Erythroblast (primary cell): ENCODE measurements around the gene MCOLN2.
"Not testable (repeated sequence)": the region's sequence is repeated elsewhere in the genome, so short reads cannot be mapped to it uniquely, and the experiment has no call there.

Experiments
- DNase-seq, 2 experiments: peaks; one replicate each; lab custom pipeline; 2025; lab: John Stamatoyannopoulos, UW
- GATA1 ChIP-seq: IDR thresholded peaks from 2 replicates; pipeline ENCODE4 v1.6.1; 2011; ENCODE audit warnings: low read depth, mild to moderate bottlenecking, control low read depth, low read length, moderate library complexity
- POLR2A ChIP-seq: IDR thresholded peaks from 2 replicates; pipeline ENCODE4 v1.6.1; 2011; ENCODE audit warnings: mild to moderate bottlenecking, low read length

The MCOLN2 gene

DNA sequence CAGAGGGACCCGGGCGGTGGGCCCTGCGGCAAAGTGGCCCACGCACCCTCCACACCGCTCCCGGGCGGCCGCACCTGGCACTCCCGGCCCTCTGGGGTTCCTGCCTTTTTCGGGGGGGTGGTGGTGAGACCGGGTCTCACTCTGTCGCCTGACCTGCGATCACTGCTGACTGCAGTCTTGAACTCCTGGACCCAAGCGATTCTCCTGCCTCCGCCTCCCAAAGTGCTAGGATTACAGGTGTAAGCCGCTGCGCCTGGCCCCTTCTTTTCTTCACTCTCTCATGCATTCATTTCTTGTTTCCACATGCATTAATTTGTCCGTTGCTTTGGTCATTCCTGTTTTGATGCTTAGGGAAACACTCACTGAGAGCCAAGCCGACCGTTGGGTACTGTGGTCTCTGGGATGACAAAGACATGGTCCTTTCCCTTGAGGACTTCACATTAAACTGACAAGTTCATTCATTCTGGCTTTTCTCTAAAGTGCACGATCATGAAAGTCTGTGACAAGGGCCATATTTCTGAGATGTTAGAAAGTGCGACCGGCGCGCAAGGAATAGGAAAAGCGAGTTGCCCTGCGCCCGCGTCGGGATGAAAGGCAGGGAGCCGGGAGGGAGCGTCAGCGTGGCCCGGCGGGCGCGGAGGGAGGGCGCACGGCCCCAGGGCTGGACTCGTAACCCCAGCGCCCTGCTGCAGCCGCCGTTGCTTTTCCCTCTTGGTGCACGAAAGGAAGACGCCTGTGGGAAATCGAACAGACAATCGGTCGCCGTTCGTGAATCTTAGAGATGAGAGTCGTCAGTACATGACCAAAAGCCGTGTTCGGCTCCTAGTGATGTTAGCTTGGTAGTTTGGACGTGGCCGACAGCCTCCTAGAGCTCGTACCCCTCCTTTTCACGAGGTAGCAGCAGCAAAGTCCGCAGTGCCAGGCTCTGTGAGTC is 1.0 kb upstream of the MCOLN2 start:
- DNase-seq: no peak

DNA sequence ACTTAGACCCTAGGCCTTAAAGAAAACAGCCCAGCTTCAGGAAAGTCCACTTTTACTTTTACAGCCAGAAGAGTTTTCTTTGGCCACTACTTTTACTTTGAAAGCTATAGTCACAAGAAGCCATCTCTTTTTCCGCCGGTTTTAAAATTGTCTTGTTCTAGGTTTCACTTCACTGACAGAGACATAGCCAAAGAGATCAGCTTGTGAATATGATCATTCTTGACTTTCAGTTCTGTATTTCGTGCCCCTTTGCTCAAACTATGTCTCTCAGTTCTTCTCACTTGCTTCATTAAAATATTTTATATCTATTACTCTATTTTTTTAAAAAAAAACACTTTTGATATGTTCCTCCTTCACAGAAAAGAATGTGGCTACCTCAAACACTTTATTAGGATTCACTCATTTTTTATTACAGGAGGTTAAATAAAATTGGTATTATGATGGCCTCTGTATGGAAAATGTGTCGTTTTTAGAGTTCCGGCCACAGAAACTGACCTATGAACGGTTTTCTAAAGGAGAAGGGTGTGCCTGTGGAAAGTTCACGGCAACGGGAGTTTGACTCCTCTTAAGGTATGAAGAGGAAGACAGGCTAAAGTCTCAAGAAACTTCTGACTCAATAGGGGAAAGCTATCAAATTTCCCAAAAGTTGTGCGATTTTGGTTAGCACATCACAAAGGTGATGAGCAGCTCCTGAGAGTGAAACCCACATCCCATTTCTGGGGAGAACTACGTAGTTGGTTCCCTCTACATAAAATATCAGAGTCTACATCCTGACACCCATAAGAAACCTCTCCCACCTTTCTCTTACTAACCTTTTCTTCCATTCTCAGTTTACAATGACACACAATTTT is 1.2 kb downstream of the MCOLN2 start:
- no peak for TF ChIP-seq GATA1
- TF ChIP-seq POLR2A: no peak
- no peak for DNase-seq

More for the DNA sequence above, 1.0 kb upstream of the MCOLN2 start:
- no peak for TF ChIP-seq GATA1
- no peak for TF ChIP-seq POLR2A

DNA sequence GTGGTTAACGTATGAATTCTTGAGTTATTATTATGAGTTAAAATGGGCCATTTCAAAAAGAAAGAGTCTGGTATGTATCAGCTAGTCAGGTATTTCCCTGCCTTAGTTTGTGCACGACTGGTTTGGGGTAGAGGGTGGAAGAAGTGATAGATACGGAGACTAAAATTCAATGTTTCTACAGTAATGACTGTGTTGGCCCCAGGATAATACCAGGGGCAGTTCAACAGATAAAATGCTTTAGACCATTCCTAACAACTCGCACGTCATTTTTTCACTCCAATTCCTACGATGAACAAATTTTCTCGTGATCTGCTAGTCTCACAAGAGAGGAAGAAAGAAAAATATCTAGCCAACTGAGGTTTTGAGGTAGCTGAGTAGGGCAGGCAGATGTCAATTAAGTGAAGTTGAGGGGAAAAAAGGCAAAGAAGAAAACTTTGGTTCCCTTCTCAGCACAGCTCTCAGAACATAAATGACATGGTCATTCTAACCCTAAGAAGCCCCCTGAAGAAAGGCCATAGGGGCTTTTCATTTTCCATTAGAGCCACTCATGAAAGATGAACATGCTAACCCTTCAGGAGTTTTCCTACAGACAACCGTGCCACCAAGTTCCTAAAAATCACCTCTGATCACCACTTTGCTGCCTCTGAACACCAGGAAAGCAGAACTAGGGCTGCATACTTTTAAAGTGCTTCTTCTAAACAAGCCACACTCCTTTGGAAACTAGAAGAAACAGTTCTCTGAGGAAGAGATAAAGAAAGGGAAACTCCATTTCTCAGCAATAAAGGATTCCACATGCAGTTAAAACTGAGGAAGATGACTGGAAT is 5.6 kb downstream of the MCOLN2 start:
- DNase-seq: no peak
- TF ChIP-seq POLR2A (no peak), GATA1 (no peak)

DNA sequence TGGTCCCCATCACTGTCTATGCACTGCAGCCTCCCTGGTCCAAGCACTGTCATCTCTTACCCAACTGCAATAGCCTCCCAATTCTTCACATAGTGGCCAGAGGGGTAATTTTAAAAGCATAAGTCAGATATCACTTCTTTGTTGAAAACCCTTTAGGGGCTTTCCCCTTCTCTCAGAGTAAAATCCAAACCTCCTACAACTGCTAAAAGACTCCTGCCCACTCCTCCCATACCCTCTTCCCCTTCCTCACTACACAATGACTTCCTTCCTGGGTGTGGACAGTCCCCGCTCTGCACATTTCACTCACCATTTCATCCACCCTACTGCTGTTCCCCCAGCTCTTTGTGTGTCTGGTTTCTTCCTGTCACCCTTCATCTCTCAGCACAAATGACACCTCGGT is 8.3 kb downstream of the MCOLN2 start:
- TF ChIP-seq GATA1: no peak
- no peak for TF ChIP-seq POLR2A
- DNase-seq: no peak

DNA sequence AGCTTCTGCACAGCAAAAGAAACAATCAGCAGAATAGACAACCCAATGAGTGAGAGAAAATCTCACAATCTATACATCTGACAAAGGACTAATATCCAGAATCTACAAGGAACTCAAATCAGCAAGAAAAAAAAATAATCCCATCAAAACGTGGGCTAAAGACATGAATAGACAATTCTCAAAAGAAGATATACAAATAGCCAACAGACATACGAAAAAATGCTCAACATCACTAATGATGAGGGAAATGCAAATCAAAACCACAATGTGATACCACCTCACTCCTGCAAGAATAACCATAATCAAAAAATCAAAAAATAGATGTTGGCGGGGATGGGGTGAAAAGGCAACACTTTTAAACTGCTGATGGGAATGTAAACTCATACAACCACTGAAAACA is 10.4 kb downstream of the MCOLN2 start:
- not testable (repeated sequence) for DNase-seq

DNA sequence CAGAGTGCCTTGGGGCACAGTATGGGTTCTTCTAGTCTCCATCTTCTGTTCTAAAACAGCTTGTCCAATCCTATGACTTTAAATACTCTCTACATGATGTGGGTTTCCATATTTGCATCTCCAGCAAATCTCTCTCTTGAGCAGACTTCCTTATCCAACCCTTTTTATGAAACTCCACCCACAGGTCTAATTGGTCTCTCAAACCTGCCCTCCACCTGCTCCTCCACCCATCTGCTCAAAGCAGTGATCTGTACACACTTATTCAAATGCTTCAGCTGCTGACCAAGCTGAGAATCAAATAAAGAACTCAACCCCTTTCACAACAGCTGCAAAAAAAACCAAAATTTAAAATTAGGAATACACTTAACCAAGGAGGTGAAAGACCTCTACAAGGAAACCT is 11.5 kb downstream of the MCOLN2 start:
- DNase-seq: no peak
- TF ChIP-seq POLR2A (no peak), GATA1 (no peak)

DNA sequence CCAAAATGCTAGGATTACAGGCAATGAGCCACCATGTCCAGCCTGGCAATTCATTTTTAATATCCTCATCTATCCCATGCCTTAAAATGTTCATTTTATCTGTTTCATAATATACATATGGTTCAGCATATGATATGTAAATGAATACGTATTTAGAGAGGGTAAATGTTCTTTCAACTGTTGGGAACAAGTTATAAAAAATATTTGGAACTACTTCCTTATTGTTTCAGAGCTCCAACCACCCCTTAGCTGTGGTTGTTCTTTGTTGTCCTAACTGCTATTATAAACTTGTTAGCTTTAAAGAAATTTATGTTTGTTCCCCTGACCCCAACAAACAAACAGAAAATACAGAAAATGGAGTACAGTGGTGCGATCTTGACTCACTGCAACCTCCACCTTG is 14.5 kb downstream of the MCOLN2 start:
- no peak for DNase-seq
- TF ChIP-seq POLR2A: no peak
- no peak for TF ChIP-seq GATA1

DNA sequence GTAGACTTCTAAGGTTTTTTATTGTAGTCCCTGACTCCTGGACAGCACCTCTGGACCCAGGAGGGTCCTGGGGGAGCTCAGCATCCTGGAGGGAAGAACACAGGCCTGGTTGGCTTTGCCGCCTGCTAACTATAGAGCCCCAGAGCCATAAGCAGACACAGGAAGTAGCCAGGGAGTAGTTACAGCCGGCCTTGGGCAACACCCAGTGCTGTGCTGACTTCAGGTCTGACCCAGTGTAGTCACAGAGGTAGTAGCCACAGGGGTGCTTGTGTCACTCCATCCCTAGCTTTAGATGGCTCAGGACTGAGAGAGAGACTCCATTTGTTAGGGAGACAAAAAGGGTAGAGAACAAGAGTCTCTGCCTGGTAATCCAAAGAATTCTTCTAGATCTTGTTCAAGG is 21.9 kb downstream of the MCOLN2 start:
- DNase-seq: no peak
- TF ChIP-seq GATA1 (no peak), POLR2A (no peak)

DNA sequence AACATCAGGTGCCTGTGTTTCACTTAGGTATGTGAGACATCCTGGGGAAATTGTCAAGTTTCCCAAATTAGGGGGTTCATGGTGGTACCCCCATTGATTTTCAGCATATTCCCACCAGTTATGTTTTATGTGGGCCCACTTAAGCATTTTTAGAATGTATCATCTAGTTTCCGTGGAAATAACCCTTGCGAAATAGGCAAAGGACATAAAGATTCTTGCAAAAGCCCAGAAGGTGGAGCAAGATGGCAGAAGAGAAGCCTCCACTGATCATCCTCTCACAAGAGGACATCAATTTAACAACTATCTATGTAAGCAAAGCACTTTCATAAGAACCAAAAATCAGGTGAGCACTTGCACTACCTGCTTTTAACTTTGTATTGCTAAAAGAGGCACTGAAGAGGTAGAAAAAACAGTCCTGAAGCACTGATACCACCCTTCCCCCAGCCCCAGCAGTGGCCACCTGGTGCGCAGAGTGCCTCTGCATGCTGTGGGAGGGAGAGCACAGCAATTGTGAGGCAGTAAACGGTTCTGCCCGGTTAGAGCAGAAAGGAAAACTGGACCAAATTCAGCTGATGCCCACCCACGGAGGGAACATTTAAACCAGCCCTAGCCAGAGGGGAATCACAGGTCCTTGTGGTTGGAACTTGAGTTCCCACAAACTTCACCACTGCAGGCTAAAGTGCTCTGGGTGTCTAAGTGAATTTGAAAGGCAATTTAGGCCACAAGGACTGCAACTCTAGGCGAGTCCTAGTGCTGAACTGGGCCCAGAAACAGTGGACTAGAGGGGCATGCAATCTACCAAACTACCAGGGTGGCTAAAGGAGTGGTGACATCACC is 23.2 kb downstream of the MCOLN2 start:
- DNase-seq: no peak
- TF ChIP-seq POLR2A: no peak
- no peak for TF ChIP-seq GATA1

DNA sequence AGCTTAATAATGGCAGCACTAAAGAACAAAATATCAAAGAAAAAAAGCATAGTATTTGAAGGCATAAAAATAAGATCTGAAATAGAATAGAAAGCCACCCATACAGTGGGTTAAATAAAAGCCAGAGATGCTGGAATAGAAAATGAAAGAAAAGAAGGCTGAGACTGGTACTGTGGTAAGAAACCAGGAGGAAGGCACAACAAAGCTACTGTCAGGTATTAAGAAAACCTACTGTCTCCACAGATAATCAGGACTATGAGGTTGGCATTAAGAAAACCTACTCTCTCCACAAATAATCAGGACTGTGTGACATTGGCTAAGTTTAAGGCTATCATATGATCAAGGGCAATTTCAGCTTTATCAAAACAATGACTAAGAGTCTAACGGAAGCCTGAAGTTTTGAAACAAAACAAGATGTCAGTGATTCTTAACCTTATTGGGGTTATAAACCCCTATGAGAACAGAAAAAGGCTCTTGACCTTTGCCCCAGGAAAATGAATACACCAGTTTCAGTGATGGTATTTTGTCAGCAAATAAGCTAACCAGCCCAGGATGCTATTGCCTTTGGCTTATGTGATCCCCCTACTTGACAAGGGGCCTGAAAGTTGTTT is 24.4 kb downstream of the MCOLN2 start:
- TF ChIP-seq POLR2A (no peak), GATA1 (no peak)
- DNase-seq: no peak

DNA sequence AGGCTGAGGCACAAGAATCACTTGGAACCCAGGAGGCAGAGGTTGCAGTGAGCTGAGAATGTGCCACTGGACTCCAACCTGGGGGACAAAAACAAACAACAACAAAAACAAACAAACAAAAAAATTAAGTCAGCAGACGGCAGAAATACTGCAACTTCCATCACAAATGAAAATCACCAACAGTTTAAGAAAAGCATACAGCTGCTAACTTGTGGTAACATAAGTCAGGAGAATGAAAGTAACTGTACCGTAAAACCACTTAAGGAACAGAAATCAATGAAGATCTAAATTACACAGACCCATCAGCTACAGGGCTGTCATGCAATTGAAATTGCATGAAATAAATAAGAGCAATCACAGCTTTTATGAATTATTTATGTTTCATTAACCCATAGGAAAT is 25.0 kb downstream of the MCOLN2 start:
- DNase-seq: no peak
- TF ChIP-seq GATA1 (no peak), POLR2A (no peak)

DNA sequence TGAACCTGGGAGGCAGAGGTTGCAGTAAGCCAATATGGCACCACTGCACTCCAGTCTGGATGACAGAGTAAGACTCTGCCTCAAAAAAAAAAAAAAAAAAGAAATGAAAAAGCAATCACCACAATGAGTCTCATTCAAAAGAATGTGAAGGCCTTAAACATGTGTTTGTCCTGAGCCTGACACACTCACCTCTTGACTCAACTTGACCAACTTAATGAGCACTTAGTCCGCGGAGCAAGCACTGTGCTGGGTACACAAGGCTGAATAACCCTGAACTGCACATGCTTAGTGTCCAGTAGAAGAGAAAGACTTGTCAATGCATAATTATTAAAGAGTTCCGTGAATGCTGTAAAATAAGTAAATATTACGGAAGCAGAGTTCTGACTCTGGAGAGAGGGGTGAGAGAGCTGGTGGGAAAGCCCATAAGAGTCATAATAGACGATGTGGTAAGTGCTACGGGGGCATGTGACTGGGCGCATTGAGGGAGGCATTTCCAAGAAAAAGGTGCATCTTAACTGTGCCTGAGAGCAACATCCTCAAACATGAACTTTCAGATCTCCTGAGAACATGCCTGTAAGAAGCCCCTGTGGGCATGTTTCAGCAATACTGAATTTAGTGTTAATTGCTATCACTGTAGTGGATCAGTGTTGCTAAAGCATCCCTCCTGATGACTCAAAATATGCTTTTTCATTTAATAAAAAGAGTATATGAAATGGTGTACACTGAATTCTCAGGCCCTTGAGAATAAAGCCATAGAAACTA is 27.2 kb downstream of the MCOLN2 start:
- TF ChIP-seq POLR2A (no peak), GATA1 (no peak)
- DNase-seq: no peak

DNA sequence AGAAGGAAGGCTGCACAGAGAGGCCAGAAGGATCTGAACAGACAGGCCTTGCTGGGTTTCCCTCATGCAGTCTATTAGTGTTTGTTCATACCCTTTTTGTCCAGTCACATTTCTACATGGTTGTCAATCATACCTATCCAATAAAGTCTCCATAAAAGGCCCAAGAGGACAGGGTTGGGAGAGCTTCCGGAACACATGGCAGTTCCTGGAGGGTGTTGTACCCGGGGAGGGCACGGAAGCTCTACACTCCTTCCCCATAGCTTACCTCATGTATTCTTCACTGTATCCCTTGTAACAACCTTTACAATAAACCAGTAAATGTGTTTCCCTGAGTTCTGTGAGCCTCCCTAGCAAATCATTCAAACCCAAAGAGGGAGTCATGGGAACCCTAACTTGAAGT is 28.0 kb downstream of the MCOLN2 start:
- no peak for TF ChIP-seq GATA1
- TF ChIP-seq POLR2A: no peak

More for the DNA sequence above, 28.0 kb downstream of the MCOLN2 start:
- DNase-seq: no peak
